ENCODE measurements around the gene CAMK2G. TPM values are rescaled to one million over a fixed set of nuclear protein-coding genes. Genes with fewer than 3 reads are reported as not detected.

CAMK2G gene
- total RNA-seq, 1 experiment from 2014 or later = 41.4 TPM

- no peaks in the 10 kb centered on the region for H3K4me1 ChIP-seq (ENCODE audit: control insufficient read depth, insufficient read depth, low read length)
- H3K4me3 ChIP-seq (ENCODE audit: low read depth in 2 of 2, low read length in 2 of 2) = no peak overlapping the region
- in situ Hi-C loops (cut with HindIII; ENCODE audit: low pct_unique_long_range_greater_than_20kb, low sequenced_read_pairs) = no loop called here
- peaks cover 14% of the 10 kb centered on the region for H3K36me3 ChIP-seq (ENCODE audit: control insufficient read depth, insufficient read depth, low read length)
- no peak for DNase-seq (ENCODE audit: low read depth, low spot score)
- H3K9me3 ChIP-seq (ENCODE audit: control insufficient read depth, insufficient read depth, low read depth, low read length) = no peaks in the 10 kb centered on the region
- no TSS peak for BruUV-seq (replicated peaks)
- TF ChIP-seq POLR2AphosphoS5 (IDR thresholded peaks at IDR 0.05; ENCODE audit: low read depth, low read length) (no peak), CTCF (IDR thresholded peaks at IDR 0.05) (no peak), SIN3A (IDR thresholded peaks at IDR 0.05; ENCODE audit: borderline replicate concordance, insufficient read depth, low read depth, low read length) (no peak), REST (IDR thresholded peaks at IDR 0.05; ENCODE audit: insufficient read depth in 1 of 2, low read depth in 2 of 2, low read length in 1 of 2) (no peak), TCF7L2 (IDR thresholded peaks at IDR 0.05; ENCODE audit: low read depth, low read length) (no peak)
- intact Hi-C loops (cut with micrococcal nuclease; ENCODE audit: unreplicated experiment) = no loop called here
- no peak overlapping the region for H3K27ac ChIP-seq (ENCODE audit: low read length)
- ATAC-seq = no peak
- H3K27me3 ChIP-seq (ENCODE audit: control insufficient read depth, insufficient read depth, low read length) = no peaks in the 10 kb centered on the region
- ChIA-PET POLR2A (no interaction called here), CTCF (no interaction called here)
These were observed 80.9 kb downstream of the CAMK2G start for GRCh38 chr10:73793456-73793855.

- H3K9me3 ChIP-seq (ENCODE audit: control insufficient read depth, insufficient read depth, low read depth, low read length) = no peaks in the 10 kb centered on the region
- no peaks in the 10 kb centered on the region for H3K27me3 ChIP-seq (ENCODE audit: control insufficient read depth, insufficient read depth, low read length)
- in situ Hi-C loops (cut with HindIII; ENCODE audit: low pct_unique_long_range_greater_than_20kb, low sequenced_read_pairs) = no loop called here
- CTCF ChIA-PET = no interaction called here
- H3K4me3 ChIP-seq (ENCODE audit: low read depth in 2 of 2, low read length in 2 of 2) = no peak overlapping the region
- DNase-seq (ENCODE audit: low read depth, low spot score) (no peak), ATAC-seq (no peak)
- peaks cover 14% of the 10 kb centered on the region; the same call in 1 of the 2 replicates for H3K36me3 ChIP-seq (ENCODE audit: control insufficient read depth, insufficient read depth, low read length)
- POLR2A ChIA-PET = no interaction called here
- TF ChIP-seq TCF7L2 (IDR thresholded peaks at IDR 0.05; ENCODE audit: low read depth, low read length) (no peak), REST (IDR thresholded peaks at IDR 0.05; ENCODE audit: insufficient read depth in 1 of 2, low read depth in 2 of 2, low read length in 1 of 2) (no peak), POLR2AphosphoS5 (IDR thresholded peaks at IDR 0.05; ENCODE audit: low read depth, low read length) (no peak), SIN3A (IDR thresholded peaks at IDR 0.05; ENCODE audit: borderline replicate concordance, insufficient read depth, low read depth, low read length) (no peak), CTCF (IDR thresholded peaks at IDR 0.05) (no peak)
- BruUV-seq (replicated peaks) = no TSS peak
- H3K27ac ChIP-seq (ENCODE audit: low read length) = no peak overlapping the region
- intact Hi-C loops (cut with micrococcal nuclease; ENCODE audit: unreplicated experiment) = no loop called here
- peaks cover 2% of the 10 kb centered on the region; the same call in 1 of the 2 replicates for H3K4me1 ChIP-seq (ENCODE audit: control insufficient read depth, insufficient read depth, low read length)
These were observed 82.4 kb downstream of the CAMK2G start for GRCh38 chr10:73791871-73792400.

Measured in Panc1 (cell line).